Measurements from ENCODE around the gene POLA1. TPM values are rescaled to one million over a fixed set of nuclear protein-coding genes. Genes with fewer than 3 reads are reported as not detected.

The POLA1 gene
- total RNA-seq, result 10 to 100 TPM; 10.1 to 15.3 (median 13.1) TPM

- Histone ChIP-seq H3K4me1 (peaks cover 6% of the 10 kb centered on the region), H3K36me3 (no peaks in the 10 kb centered on the region), H3K4me3 (peak within 1 kb of the TSS; percentile 66), H3K27ac (peak within 1 kb of the TSS; percentile 84), H3K27me3 (no peaks in the 10 kb centered on the region), H3K9me3 (no peaks in the 10 kb centered on the region)
- 44% methylated on average over 70 of the region's 70 CpGs for WGBS
- peak; percentile 91 to 94 for DNase-seq (ENCODE audit: low spot score in 2 of 2)
- TF ChIP-seq CTCF (IDR thresholded peaks at IDR 0.05) (no peak), POLR2A (IDR thresholded peaks at IDR 0.05) (no peak), EP300 (IDR thresholded peaks at IDR 0.05) (no peak), POLR2AphosphoS5 (IDR thresholded peaks at IDR 0.05) (no peak)
These were observed at the start of gene POLA1 for GRCh38 chrX:24693453-24694202. POLA1 (plus strand) TSS chrX:24693918; CDS start chrX:24693962, 44 bp downstream.

- Histone ChIP-seq H3K9me3 (no peaks in the 10 kb centered on the region), H3K27me3 (no peaks in the 10 kb centered on the region), H3K27ac (no peak overlapping the region), H3K4me3 (peak overlapping the region; percentile 29), H3K4me1 (peaks cover 12% of the 10 kb centered on the region), H3K36me3 (no peaks in the 10 kb centered on the region)
- 47% methylated on average over 10 of the region's 10 CpGs for WGBS
- DNase-seq (ENCODE audit: low spot score in 2 of 2), result no peak
- TF ChIP-seq CTCF (IDR thresholded peaks at IDR 0.05) (no peak), POLR2A (IDR thresholded peaks at IDR 0.05) (no peak), EP300 (IDR thresholded peaks at IDR 0.05) (no peak), POLR2AphosphoS5 (IDR thresholded peaks at IDR 0.05) (no peak)
These were observed 47.7 kb upstream of the POLA1 start for GRCh38 chrX:24646006-24646405.

GRCh38 chrX:24646745-24647182 is 47.0 kb upstream of the POLA1 start:
- Histone ChIP-seq H3K36me3 (no peaks in the 10 kb centered on the region), H3K4me1 (peaks cover 12% of the 10 kb centered on the region), H3K27ac (no peak overlapping the region), H3K27me3 (no peaks in the 10 kb centered on the region), H3K4me3 (peak overlapping the region; percentile 29), H3K9me3 (no peaks in the 10 kb centered on the region)
- TF ChIP-seq POLR2A (IDR thresholded peaks at IDR 0.05), result no peak
- WGBS, result 19% methylated on average over 13 of the region's 13 CpGs
- no peak for DNase-seq (ENCODE audit: low spot score in 2 of 2)

GRCh38 chrX:24647257-24648058 is 46.3 kb upstream of the POLA1 start, which contains the start of gene PCYT1B:
PCYT1B (minus strand) TSS chrX:24647347; CDS start chrX:24647105, 242 bp downstream.
- Histone ChIP-seq H3K9me3 (no peaks in the 10 kb centered on the region), H3K27ac (no peak within 1 kb of the TSS), H3K4me3 (peak within 1 kb of the TSS; percentile 29), H3K27me3 (no peaks in the 10 kb centered on the region), H3K4me1 (peaks cover 12% of the 10 kb centered on the region), H3K36me3 (no peaks in the 10 kb centered on the region)
- TF ChIP-seq POLR2A (IDR thresholded peaks at IDR 0.05) (no peak), EP300 (IDR thresholded peaks at IDR 0.05) (no peak), CTCF (IDR thresholded peaks at IDR 0.05) (no peak), POLR2AphosphoS5 (IDR thresholded peaks at IDR 0.05) (no peak)
- DNase-seq (ENCODE audit: low spot score in 2 of 2), result peak; percentile 65 to 81
- 30% methylated on average over 22 of the region's 24 CpGs for WGBS

- H3K9me3 ChIP-seq, result no peaks in the 10 kb centered on the region
- TF ChIP-seq CTCF (IDR thresholded peaks at IDR 0.05), result no peak
- TF ChIP-seq POLR2A (IDR thresholded peaks at IDR 0.05), result no peak
- no peak for TF ChIP-seq POLR2AphosphoS5 (IDR thresholded peaks at IDR 0.05)
- TF ChIP-seq EP300 (IDR thresholded peaks at IDR 0.05), result no peak
- no peak overlapping the region for H3K4me3 ChIP-seq
- H3K36me3 ChIP-seq, result no peaks in the 10 kb centered on the region
- no peaks in the 10 kb centered on the region for H3K27me3 ChIP-seq
- H3K27ac ChIP-seq, result no peak overlapping the region
- H3K4me1 ChIP-seq, result peaks cover 12% of the 10 kb centered on the region
- 73% methylated on average over 6 of the region's 6 CpGs for WGBS
- DNase-seq (ENCODE audit: low spot score in 2 of 2), result no peak
These were observed 45.2 kb upstream of the POLA1 start for GRCh38 chrX:24648495-24648894.
